Measurements from ENCODE around the gene CTNNB1. TPM values are rescaled to one million over a fixed set of nuclear protein-coding genes. Genes with fewer than 3 reads are reported as not detected.

Gene CTNNB1
- total and polyA plus RNA-seq, 2 of the 8 experiments (the other 6 are each of a cell fraction or from before 2014, with no cell fraction given) = 356 to 579 TPM

DNA sequence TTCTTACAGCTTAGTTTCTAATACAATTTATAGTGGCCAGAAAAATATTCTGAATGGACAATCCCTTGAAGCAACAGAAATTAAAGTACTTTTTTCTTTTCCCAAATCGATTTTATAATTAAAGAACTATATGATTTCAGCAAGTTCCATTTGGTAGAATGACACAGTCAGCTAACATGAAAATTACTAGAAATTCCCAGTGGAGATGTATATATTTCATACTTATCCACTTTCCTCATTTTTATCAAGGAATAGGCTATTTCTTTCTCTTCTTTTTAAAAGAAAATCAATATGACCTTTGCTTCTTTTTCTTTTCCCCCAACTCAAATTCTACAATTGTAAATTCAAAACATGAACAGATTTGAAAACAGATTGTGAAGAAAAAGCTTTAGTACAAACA is 6.4 kb upstream of the CTNNB1 start:
- no peak for FAIRE-seq
- no peak overlapping the region for H3K4me3 ChIP-seq (ENCODE audit: extremely low read depth in 1 of 4, insufficient read depth in 2 of 4, low read depth in 3 of 4, low read length in 4 of 4)
- H3K23me2 ChIP-seq (ENCODE audit: low read depth, low read length) = no peaks in the 10 kb centered on the region
- WGBS, 2 experiments (ENCODE audit: extremely low coverage in 1 of 2, insufficient coverage in 1 of 2, insufficient read length in 1 of 2, insufficient replicate concordance in 2 of 2, low coverage in 1 of 2, low lambda C conversion rate in 2 of 2, missing lambda C conversion rate in 1 of 2) = 84% methylated on average over 1 of the region's 1 CpG; no CpG with 5 or more reads in 1 of the 2 experiments
- no peak overlapping the region for H3K4ac ChIP-seq (replicated peaks; ENCODE audit: insufficient read length, low read depth, low read length)
- no peak overlapping the region for H2BK5ac ChIP-seq (ENCODE audit: low read depth, low read length)
- no peak overlapping the region for H3K9ac ChIP-seq (replicated peaks in 1 of 4; ENCODE audit: extremely low read depth in 1 of 4, low read depth in 3 of 4, low read length in 3 of 4)
- ChIA-PET POLR2A (ENCODE audit: partially characterized antibody) (interaction anchor here (0.6 to 2.2 kb wide), 2 partner anchors 9 to 346 kb away, joined by 3 to 7 read pairs; no protein-coding TSS in a partner anchor), CTCF (ENCODE audit: partially characterized antibody) (interaction anchor here (1.3 kb wide), 1 partner anchor 18 kb away, joined by 3 read pairs; no protein-coding TSS in a partner anchor)
- no peak overlapping the region for H3K27ac ChIP-seq (ENCODE audit: low read depth, low read length)
- H4K20me1 ChIP-seq (replicated peaks in 1 of 2; ENCODE audit: control insufficient read depth in 1 of 2, insufficient read depth in 2 of 2, low read length in 2 of 2) = no peaks in the 10 kb centered on the region
- no peaks in the 10 kb centered on the region for H3K79me1 ChIP-seq (ENCODE audit: low read depth, low read length)
- no peak overlapping the region for H2BK20ac ChIP-seq (ENCODE audit: low read length)
- H3K4me2 ChIP-seq (ENCODE audit: insufficient read depth in 1 of 2, low read depth in 2 of 2, low read length in 2 of 2) = no peak overlapping the region
- H2BK120ac ChIP-seq (replicated peaks; ENCODE audit: low read depth, low read length) = no peak overlapping the region
- H3K79me2 ChIP-seq (ENCODE audit: control insufficient read depth in 1 of 2, insufficient read depth in 2 of 2, low read length in 2 of 2) = no peaks in the 10 kb centered on the region; a peak in 1 of 4 replicates
- TF ChIP-seq CTBP2 (IDR thresholded peaks at IDR 0.05; ENCODE audit: borderline replicate concordance, insufficient read depth, insufficient read length, low read length) = no peak
- peaks cover 0 to under 1% (median 0%) of the 10 kb centered on the region in 4 experiments; a peak in 1 of 7 replicates for H3K4me1 ChIP-seq (replicated peaks in 1 of 4; ENCODE audit: control insufficient read depth in 3 of 4, insufficient read depth in 4 of 4, low read length in 3 of 4)
- H4K5ac ChIP-seq (ENCODE audit: insufficient read length, low read depth, low read length) = no peak overlapping the region
- no peak overlapping the region for H4K8ac ChIP-seq (ENCODE audit: extremely low read depth, insufficient read depth, low read length)
- H3K14ac ChIP-seq (ENCODE audit: insufficient read length) = no peak overlapping the region
- no peak overlapping the region for H2BK15ac ChIP-seq (ENCODE audit: low read length)
- no peak overlapping the region for H4K91ac ChIP-seq (replicated peaks; ENCODE audit: insufficient read length, low read length)
- DNase-seq (ENCODE audit: low read depth in 1 of 2, low spot score in 2 of 2) = no peak
- no peaks in the 10 kb centered on the region for H3K27me3 ChIP-seq (replicated peaks in 1 of 4; ENCODE audit: control insufficient read depth in 3 of 4, extremely low read depth in 1 of 4, insufficient read depth in 3 of 4, low read length in 3 of 4)
- H2AK5ac ChIP-seq (ENCODE audit: low read depth, low read length) = no peak overlapping the region
- H2AFZ ChIP-seq (ENCODE audit: low read length) = no peak overlapping the region
- no peak overlapping the region for H3K18ac ChIP-seq (ENCODE audit: extremely low read depth, low read length)
- H3K9me3 ChIP-seq (ENCODE audit: insufficient read depth in 2 of 2, low read depth in 1 of 2, low read length in 1 of 2) = no peaks in the 10 kb centered on the region
- no peaks in the 10 kb centered on the region for H3K36me3 ChIP-seq (ENCODE audit: control insufficient read depth in 2 of 4, insufficient read depth in 4 of 4, low read length in 3 of 4)
- H2BK12ac ChIP-seq (ENCODE audit: low read depth, low read length) = no peak overlapping the region
- H3K23ac ChIP-seq (ENCODE audit: insufficient read length) = no peak overlapping the region
- H3K56ac ChIP-seq (replicated peaks; ENCODE audit: insufficient read length, low read depth, low read length) = no peak overlapping the region

All from H1 (cell line).